Measurements from ENCODE around the gene WDR70.
"Not testable (repeated sequence)": the region's sequence is repeated elsewhere in the genome, so short reads cannot be mapped to it uniquely, and the experiment has no call there.

The WDR70 gene

DNA sequence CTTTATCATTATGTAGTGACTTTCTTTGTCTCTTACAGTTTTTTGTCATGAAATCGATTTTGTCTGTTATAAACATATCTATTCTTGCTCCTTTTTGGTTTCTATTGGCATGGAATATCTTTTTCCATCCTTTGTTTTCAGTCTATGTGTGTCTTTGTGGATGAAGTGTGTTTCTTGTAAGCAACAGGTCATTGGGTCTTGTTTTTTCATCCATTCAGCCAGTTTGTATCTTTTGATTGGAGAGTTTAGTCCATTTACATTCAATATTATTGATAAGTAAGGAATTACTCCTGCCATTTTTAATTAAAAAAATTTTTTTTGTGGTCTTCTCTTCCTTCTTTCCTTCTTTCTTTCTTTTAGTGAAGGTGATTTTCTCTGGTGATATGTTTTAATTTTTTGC is 266.6 kb downstream of the WDR70 start:
- no peak overlapping the region for H3K9ac ChIP-seq (ENCODE audit: low read length)
- no peak overlapping the region for H3K27ac ChIP-seq (ENCODE audit: low read depth, low read length)
- no peaks in the 10 kb centered on the region for H3K27me3 ChIP-seq (ENCODE audit: low read length)
- H3K36me3 ChIP-seq (ENCODE audit: low read length) = peaks cover 5% of the 10 kb centered on the region; the same call in 1 of the 2 replicates
- no peaks in the 10 kb centered on the region for H3F3A ChIP-seq (ENCODE audit: insufficient read depth)
- H3K4me3 ChIP-seq (ENCODE audit: insufficient read depth, low read length, poor library complexity, severe bottlenecking) = no peak overlapping the region
- H3K9me3 ChIP-seq (ENCODE audit: insufficient read depth, low read length) = no peaks in the 10 kb centered on the region
- TF ChIP-seq, protein P1, sequence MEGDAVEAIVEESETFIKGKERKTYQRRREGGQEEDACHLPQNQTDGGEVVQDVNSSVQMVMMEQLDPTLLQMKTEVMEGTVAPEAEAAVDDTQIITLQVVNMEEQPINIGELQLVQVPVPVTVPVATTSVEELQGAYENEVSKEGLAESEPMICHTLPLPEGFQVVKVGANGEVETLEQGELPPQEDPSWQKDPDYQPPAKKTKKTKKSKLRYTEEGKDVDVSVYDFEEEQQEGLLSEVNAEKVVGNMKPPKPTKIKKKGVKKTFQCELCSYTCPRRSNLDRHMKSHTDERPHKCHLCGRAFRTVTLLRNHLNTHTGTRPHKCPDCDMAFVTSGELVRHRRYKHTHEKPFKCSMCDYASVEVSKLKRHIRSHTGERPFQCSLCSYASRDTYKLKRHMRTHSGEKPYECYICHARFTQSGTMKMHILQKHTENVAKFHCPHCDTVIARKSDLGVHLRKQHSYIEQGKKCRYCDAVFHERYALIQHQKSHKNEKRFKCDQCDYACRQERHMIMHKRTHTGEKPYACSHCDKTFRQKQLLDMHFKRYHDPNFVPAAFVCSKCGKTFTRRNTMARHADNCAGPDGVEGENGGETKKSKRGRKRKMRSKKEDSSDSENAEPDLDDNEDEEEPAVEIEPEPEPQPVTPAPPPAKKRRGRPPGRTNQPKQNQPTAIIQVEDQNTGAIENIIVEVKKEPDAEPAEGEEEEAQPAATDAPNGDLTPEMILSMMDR (IDR thresholded peaks at IDR 0.05; ENCODE audit: insufficient read depth, low read length, poor library complexity, severe bottlenecking) = no peak
- no peak for TF ChIP-seq EZH2phosphoT487 (conservative IDR thresholded peaks at IDR 0.05; ENCODE audit: low read length)
- H2AFZ ChIP-seq (ENCODE audit: low read depth, low read length, severe bottlenecking) = no peak overlapping the region
- no peaks in the 10 kb centered on the region for H3K9me2 ChIP-seq (replicated peaks; ENCODE audit: insufficient read depth, low read length)
- no peak overlapping the region for H3K4me2 ChIP-seq (ENCODE audit: low read depth, low read length, poor library complexity, severe bottlenecking)
- no peaks in the 10 kb centered on the region for H4K20me1 ChIP-seq (ENCODE audit: low read depth, low read length)
- no peaks in the 10 kb centered on the region for H3K79me2 ChIP-seq (ENCODE audit: insufficient read depth, low read length)

DNA sequence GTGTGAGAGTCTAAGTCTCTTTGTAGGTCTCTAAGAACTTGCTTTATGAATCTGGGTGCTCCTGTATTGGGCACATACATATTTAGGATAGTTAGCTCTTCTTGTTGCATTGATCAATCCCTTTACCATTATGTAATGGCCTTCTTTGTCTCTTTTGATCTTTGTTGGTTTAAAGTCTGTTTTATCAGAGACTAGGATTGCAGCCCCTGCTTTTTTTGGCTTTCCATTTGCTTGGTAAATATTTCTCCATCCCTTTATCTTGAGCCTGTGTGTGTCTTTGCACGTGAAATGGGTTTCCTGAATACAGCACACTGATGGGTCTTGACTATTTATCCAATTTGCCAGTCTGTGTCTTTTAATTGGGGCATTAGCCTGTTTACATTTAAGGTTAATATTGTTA is 275.4 kb downstream of the WDR70 start:
- H3K9me3 ChIP-seq (ENCODE audit: insufficient read depth, low read length); H3K27me3 ChIP-seq (ENCODE audit: low read length); H3K9ac ChIP-seq (ENCODE audit: low read length); H4K20me1 ChIP-seq (ENCODE audit: low read depth, low read length); H3K4me2 ChIP-seq (ENCODE audit: low read depth, low read length, poor library complexity, severe bottlenecking); H3F3A ChIP-seq (ENCODE audit: insufficient read depth); H3K9me2 ChIP-seq (replicated peaks; ENCODE audit: insufficient read depth, low read length); H3K27ac ChIP-seq (ENCODE audit: low read depth, low read length); H2AFZ ChIP-seq (ENCODE audit: low read depth, low read length, severe bottlenecking); H3K36me3 ChIP-seq (ENCODE audit: low read length); H3K4me3 ChIP-seq (ENCODE audit: insufficient read depth, low read length, poor library complexity, severe bottlenecking); H3K79me2 ChIP-seq (ENCODE audit: insufficient read depth, low read length): not testable (repeated sequence)

DNA sequence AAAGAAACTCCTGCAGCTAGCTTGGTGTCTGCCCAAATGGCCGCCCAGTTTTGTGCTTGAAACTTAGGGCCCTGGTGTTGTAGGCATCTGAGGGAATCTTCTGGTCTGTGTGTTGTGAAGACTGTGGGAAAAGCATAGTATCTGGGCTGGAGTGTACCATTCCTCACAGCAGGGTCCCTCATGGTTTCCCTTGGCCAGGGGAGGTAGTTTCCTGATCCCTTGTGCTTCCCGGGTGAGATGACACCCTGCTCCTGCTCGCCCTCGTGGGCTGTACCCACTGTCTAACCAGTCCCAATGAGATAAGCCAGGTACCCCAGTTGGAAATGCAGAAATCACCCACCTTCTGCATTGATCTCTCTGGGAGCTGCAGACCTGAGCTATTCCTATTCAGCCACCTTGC is 277.9 kb downstream of the WDR70 start:
- no peak overlapping the region for H3K27ac ChIP-seq (ENCODE audit: low read depth, low read length)
- TF ChIP-seq, protein P1 (IDR thresholded peaks at IDR 0.05; ENCODE audit: insufficient read depth, low read length, poor library complexity, severe bottlenecking) = no peak
- no peak for TF ChIP-seq EZH2phosphoT487 (conservative IDR thresholded peaks at IDR 0.05; ENCODE audit: low read length)
- no peak overlapping the region for H3K9ac ChIP-seq (ENCODE audit: low read length)
- H3K4me2 ChIP-seq (ENCODE audit: low read depth, low read length, poor library complexity, severe bottlenecking) = no peak overlapping the region
- no peaks in the 10 kb centered on the region for H4K20me1 ChIP-seq (ENCODE audit: low read depth, low read length)
- H3K27me3 ChIP-seq (ENCODE audit: low read length) = no peaks in the 10 kb centered on the region
- no peaks in the 10 kb centered on the region for H3K9me2 ChIP-seq (replicated peaks; ENCODE audit: insufficient read depth, low read length)
- H3K4me3 ChIP-seq (ENCODE audit: insufficient read depth, low read length, poor library complexity, severe bottlenecking) = no peak overlapping the region
- no peaks in the 10 kb centered on the region for H3K79me2 ChIP-seq (ENCODE audit: insufficient read depth, low read length)
- H3F3A ChIP-seq (ENCODE audit: insufficient read depth) = no peaks in the 10 kb centered on the region
- H3K36me3 ChIP-seq (ENCODE audit: low read length) = no peaks in the 10 kb centered on the region
- H3K9me3 ChIP-seq (ENCODE audit: insufficient read depth, low read length) = no peaks in the 10 kb centered on the region
- no peak overlapping the region for H2AFZ ChIP-seq (ENCODE audit: low read depth, low read length, severe bottlenecking)

DNA sequence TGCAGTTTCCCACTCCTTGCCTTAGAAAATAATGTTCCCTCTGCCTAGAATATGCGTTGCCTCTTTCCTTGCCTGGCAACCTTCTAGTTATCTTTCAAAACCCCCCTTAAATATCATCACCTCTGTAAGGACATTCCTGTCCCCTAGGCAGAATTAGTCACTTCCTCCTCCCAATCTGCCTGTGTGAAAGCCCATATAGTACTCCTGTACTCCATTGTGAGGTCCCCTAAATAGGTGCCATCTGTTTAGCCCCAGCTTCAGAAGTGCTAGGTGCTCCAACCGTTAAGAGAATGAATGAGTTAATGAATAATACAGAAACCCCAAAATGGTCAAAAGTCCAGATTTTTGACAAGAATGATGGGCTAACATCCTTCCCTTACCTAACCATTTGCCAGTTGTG is 279.3 kb downstream of the WDR70 start:
- Histone ChIP-seq H3K27ac (ENCODE audit: low read depth, low read length) (no peak overlapping the region), H3K4me2 (ENCODE audit: low read depth, low read length, poor library complexity, severe bottlenecking) (no peak overlapping the region), H3K9me2 (replicated peaks; ENCODE audit: insufficient read depth, low read length) (no peaks in the 10 kb centered on the region), H2AFZ (ENCODE audit: low read depth, low read length, severe bottlenecking) (no peak overlapping the region), H3K9ac (ENCODE audit: low read length) (no peak overlapping the region), H3K27me3 (ENCODE audit: low read length) (no peaks in the 10 kb centered on the region), H3F3A (ENCODE audit: insufficient read depth) (no peaks in the 10 kb centered on the region), H3K36me3 (ENCODE audit: low read length) (no peaks in the 10 kb centered on the region), H3K79me2 (ENCODE audit: insufficient read depth, low read length) (no peaks in the 10 kb centered on the region), H3K9me3 (ENCODE audit: insufficient read depth, low read length) (no peaks in the 10 kb centered on the region), H3K4me3 (ENCODE audit: insufficient read depth, low read length, poor library complexity, severe bottlenecking) (no peak overlapping the region), H4K20me1 (ENCODE audit: low read depth, low read length) (no peaks in the 10 kb centered on the region)
- TF ChIP-seq, protein P1 (IDR thresholded peaks at IDR 0.05; ENCODE audit: insufficient read depth, low read length, poor library complexity, severe bottlenecking) = no peak
- no peak for TF ChIP-seq EZH2phosphoT487 (conservative IDR thresholded peaks at IDR 0.05; ENCODE audit: low read length)
